ENCODE data around the gene SS18L1.

The SS18L1 gene

GRCh38 chr20:62133864-62134263 is 9.7 kb upstream of the SS18L1 start:
- TF ChIP-seq, protein P1, sequence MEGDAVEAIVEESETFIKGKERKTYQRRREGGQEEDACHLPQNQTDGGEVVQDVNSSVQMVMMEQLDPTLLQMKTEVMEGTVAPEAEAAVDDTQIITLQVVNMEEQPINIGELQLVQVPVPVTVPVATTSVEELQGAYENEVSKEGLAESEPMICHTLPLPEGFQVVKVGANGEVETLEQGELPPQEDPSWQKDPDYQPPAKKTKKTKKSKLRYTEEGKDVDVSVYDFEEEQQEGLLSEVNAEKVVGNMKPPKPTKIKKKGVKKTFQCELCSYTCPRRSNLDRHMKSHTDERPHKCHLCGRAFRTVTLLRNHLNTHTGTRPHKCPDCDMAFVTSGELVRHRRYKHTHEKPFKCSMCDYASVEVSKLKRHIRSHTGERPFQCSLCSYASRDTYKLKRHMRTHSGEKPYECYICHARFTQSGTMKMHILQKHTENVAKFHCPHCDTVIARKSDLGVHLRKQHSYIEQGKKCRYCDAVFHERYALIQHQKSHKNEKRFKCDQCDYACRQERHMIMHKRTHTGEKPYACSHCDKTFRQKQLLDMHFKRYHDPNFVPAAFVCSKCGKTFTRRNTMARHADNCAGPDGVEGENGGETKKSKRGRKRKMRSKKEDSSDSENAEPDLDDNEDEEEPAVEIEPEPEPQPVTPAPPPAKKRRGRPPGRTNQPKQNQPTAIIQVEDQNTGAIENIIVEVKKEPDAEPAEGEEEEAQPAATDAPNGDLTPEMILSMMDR (conservative IDR thresholded peaks at IDR 0.05; ENCODE audit: low read length): peak; percentile 36
- no peak for TF ChIP-seq EZH2phosphoT487 (IDR thresholded peaks at IDR 0.05; ENCODE audit: borderline replicate concordance)
- Histone ChIP-seq H3K36me3 (ENCODE audit: insufficient read depth, low read length) (peaks cover 93% of the 10 kb centered on the region; the same call in 1 of the 2 replicates), H2AFZ (ENCODE audit: low read length) (no peak overlapping the region), H3K79me2 (ENCODE audit: insufficient read depth, low read length) (peaks cover 50% of the 10 kb centered on the region; the same call in 1 of the 2 replicates), H3K9me3 (ENCODE audit: insufficient read depth, low read depth, low read length) (no peaks in the 10 kb centered on the region), H3K9ac (ENCODE audit: low read depth, low read length, poor library complexity, severe bottlenecking) (no peak overlapping the region), H3K27me3 (ENCODE audit: insufficient read depth, low read length, poor library complexity, severe bottlenecking) (no peaks in the 10 kb centered on the region), H4K20me1 (ENCODE audit: insufficient read depth, low read length, poor library complexity, severe bottlenecking) (peaks cover 46% of the 10 kb centered on the region), H3F3A (ENCODE audit: low read depth) (no peaks in the 10 kb centered on the region), H3K9me2 (replicated peaks; ENCODE audit: low read depth, low read length) (no peaks in the 10 kb centered on the region), H3K4me2 (ENCODE audit: low read depth, low read length, poor library complexity, severe bottlenecking) (no peak overlapping the region), H3K4me1 (ENCODE audit: insufficient read depth, low read length, poor library complexity, severe bottlenecking) (peaks cover 15% of the 10 kb centered on the region), H3K4me3 (ENCODE audit: low read length, poor library complexity, severe bottlenecking) (no peak overlapping the region)

GRCh38 chr20:62134735-62135231 is 8.8 kb upstream of the SS18L1 start:
- no peaks in the 10 kb centered on the region for H3K9me2 ChIP-seq (replicated peaks; ENCODE audit: low read depth, low read length)
- no peaks in the 10 kb centered on the region for H3K27me3 ChIP-seq (ENCODE audit: insufficient read depth, low read length, poor library complexity, severe bottlenecking)
- no peak overlapping the region for H3K4me2 ChIP-seq (ENCODE audit: low read depth, low read length, poor library complexity, severe bottlenecking)
- no peak for TF ChIP-seq EZH2phosphoT487 (IDR thresholded peaks at IDR 0.05; ENCODE audit: borderline replicate concordance)
- TF ChIP-seq, protein P1 (conservative IDR thresholded peaks at IDR 0.05; ENCODE audit: low read length): no peak
- peaks cover 51% of the 10 kb centered on the region for H3K79me2 ChIP-seq (ENCODE audit: insufficient read depth, low read length)
- no peaks in the 10 kb centered on the region for H3F3A ChIP-seq (ENCODE audit: low read depth)
- H3K4me1 ChIP-seq (ENCODE audit: insufficient read depth, low read length, poor library complexity, severe bottlenecking): peaks cover 7% of the 10 kb centered on the region
- H3K9me3 ChIP-seq (ENCODE audit: insufficient read depth, low read depth, low read length): no peaks in the 10 kb centered on the region
- H3K36me3 ChIP-seq (ENCODE audit: insufficient read depth, low read length): peaks cover 94% of the 10 kb centered on the region; the same call in 1 of the 2 replicates
- H4K20me1 ChIP-seq (ENCODE audit: insufficient read depth, low read length, poor library complexity, severe bottlenecking): peaks cover 55% of the 10 kb centered on the region
- H3K4me3 ChIP-seq (ENCODE audit: low read length, poor library complexity, severe bottlenecking): no peak overlapping the region
- H3K9ac ChIP-seq (ENCODE audit: low read depth, low read length, poor library complexity, severe bottlenecking): no peak overlapping the region
- H2AFZ ChIP-seq (ENCODE audit: low read length): no peak overlapping the region

GRCh38 chr20:62135573-62136266 is 7.8 kb upstream of the SS18L1 start:
- peaks cover 54% of the 10 kb centered on the region for H3K79me2 ChIP-seq (ENCODE audit: insufficient read depth, low read length)
- H3K36me3 ChIP-seq (ENCODE audit: insufficient read depth, low read length): peaks cover 93% of the 10 kb centered on the region; the same call in 1 of the 2 replicates
- TF ChIP-seq, protein P1 (conservative IDR thresholded peaks at IDR 0.05; ENCODE audit: low read length): no peak
- TF ChIP-seq EZH2phosphoT487 (IDR thresholded peaks at IDR 0.05; ENCODE audit: borderline replicate concordance): no peak
- no peaks in the 10 kb centered on the region for H3F3A ChIP-seq (ENCODE audit: low read depth)
- H2AFZ ChIP-seq (ENCODE audit: low read length): no peak overlapping the region
- peaks cover 10% of the 10 kb centered on the region for H3K4me1 ChIP-seq (ENCODE audit: insufficient read depth, low read length, poor library complexity, severe bottlenecking)
- H3K9me2 ChIP-seq (replicated peaks; ENCODE audit: low read depth, low read length): no peaks in the 10 kb centered on the region
- no peak overlapping the region for H3K9ac ChIP-seq (ENCODE audit: low read depth, low read length, poor library complexity, severe bottlenecking)
- no peaks in the 10 kb centered on the region for H3K27me3 ChIP-seq (ENCODE audit: insufficient read depth, low read length, poor library complexity, severe bottlenecking)
- peaks cover 65% of the 10 kb centered on the region for H4K20me1 ChIP-seq (ENCODE audit: insufficient read depth, low read length, poor library complexity, severe bottlenecking)
- H3K4me3 ChIP-seq (ENCODE audit: low read length, poor library complexity, severe bottlenecking): no peak overlapping the region
- H3K4me2 ChIP-seq (ENCODE audit: low read depth, low read length, poor library complexity, severe bottlenecking): no peak overlapping the region
- H3K9me3 ChIP-seq (ENCODE audit: insufficient read depth, low read depth, low read length): no peaks in the 10 kb centered on the region
